ENCODE results near the gene TSPAN2.

- TF ChIP-seq POLR2A (IDR thresholded peaks at IDR 0.05) (no peak), CTCF (IDR thresholded peaks at IDR 0.05) (peak; percentile 53 to 85 (median 78))
Measured at GRCh38 chr1:115052454-115053083, 36.7 kb downstream of the TSPAN2 start.

Data from Peyer's patch (tissue), 4 donors.